Non-pigmented ciliary epithelial cell (primary cell): Measurements from ENCODE around the gene MAMDC2.

Source experiments
- DNase-seq: peaks from one replicate; pipeline ENCODE4 v3.0.0-alpha.2; 2010; ENCODE audit warnings: low read depth

MAMDC2 gene

GRCh38 chr9:70065572-70065971 is 21.9 kb downstream of the MAMDC2 start:
- no peak for DNase-seq

- DNase-seq, result no peak
Measured at GRCh38 chr9:70066418-70066817, 22.8 kb downstream of the MAMDC2 start.

- no peak for DNase-seq
Measured at GRCh38 chr9:70066874-70067273, 23.2 kb downstream of the MAMDC2 start.

- DNase-seq, result no peak
Measured at GRCh38 chr9:70069704-70070103, 26.1 kb downstream of the MAMDC2 start.

- DNase-seq, result peak; percentile 55
Measured at GRCh38 chr9:70073193-70073592, 29.5 kb downstream of the MAMDC2 start.

GRCh38 chr9:70073756-70074155 is 30.1 kb downstream of the MAMDC2 start:
- no peak for DNase-seq

GRCh38 chr9:70076678-70077077 is 33.0 kb downstream of the MAMDC2 start:
- no peak for DNase-seq

GRCh38 chr9:70079417-70080037 is 35.9 kb downstream of the MAMDC2 start:
- DNase-seq, result no peak

GRCh38 chr9:70080481-70081119 is 37.0 kb downstream of the MAMDC2 start:
- no peak for DNase-seq

GRCh38 chr9:70081120-70081495 is 37.5 kb downstream of the MAMDC2 start:
- no peak for DNase-seq

- no peak for DNase-seq
Measured at GRCh38 chr9:70083429-70083828, 39.8 kb downstream of the MAMDC2 start.

GRCh38 chr9:70085241-70085640 is 41.6 kb downstream of the MAMDC2 start:
- DNase-seq, result no peak

- no peak for DNase-seq
Measured at GRCh38 chr9:70091103-70091502, 47.5 kb downstream of the MAMDC2 start.

- no peak for DNase-seq
Measured at GRCh38 chr9:70091572-70091971, 47.9 kb downstream of the MAMDC2 start.

- no peak for DNase-seq
Measured at GRCh38 chr9:70092190-70092589, 48.5 kb downstream of the MAMDC2 start.

- no peak for DNase-seq
Measured at GRCh38 chr9:70093095-70093494, 49.4 kb downstream of the MAMDC2 start.

GRCh38 chr9:70093944-70094343 is 50.3 kb downstream of the MAMDC2 start:
- no peak for DNase-seq

- DNase-seq, result no peak
Measured at GRCh38 chr9:70094747-70095146, 51.1 kb downstream of the MAMDC2 start.

GRCh38 chr9:70097187-70097586 is 53.5 kb downstream of the MAMDC2 start:
- DNase-seq, result no peak

GRCh38 chr9:70100362-70100761 is 56.7 kb downstream of the MAMDC2 start:
- no peak for DNase-seq

GRCh38 chr9:70101265-70101664 is 57.6 kb downstream of the MAMDC2 start:
- peak; percentile 65 for DNase-seq

- no peak for DNase-seq
Measured at GRCh38 chr9:70105147-70105546, 61.5 kb downstream of the MAMDC2 start.

GRCh38 chr9:70106571-70106970 is 62.9 kb downstream of the MAMDC2 start:
- DNase-seq, result no peak

- no peak for DNase-seq
Measured at GRCh38 chr9:70107558-70107957, 63.9 kb downstream of the MAMDC2 start.
